ENCODE measurements around the gene TAAR5.
"Not testable (repeated sequence)": the region's sequence is repeated elsewhere in the genome, so short reads cannot be mapped to it uniquely, and the experiment has no call there.

TAAR5 gene, protein sequence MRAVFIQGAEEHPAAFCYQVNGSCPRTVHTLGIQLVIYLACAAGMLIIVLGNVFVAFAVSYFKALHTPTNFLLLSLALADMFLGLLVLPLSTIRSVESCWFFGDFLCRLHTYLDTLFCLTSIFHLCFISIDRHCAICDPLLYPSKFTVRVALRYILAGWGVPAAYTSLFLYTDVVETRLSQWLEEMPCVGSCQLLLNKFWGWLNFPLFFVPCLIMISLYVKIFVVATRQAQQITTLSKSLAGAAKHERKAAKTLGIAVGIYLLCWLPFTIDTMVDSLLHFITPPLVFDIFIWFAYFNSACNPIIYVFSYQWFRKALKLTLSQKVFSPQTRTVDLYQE

DNA sequence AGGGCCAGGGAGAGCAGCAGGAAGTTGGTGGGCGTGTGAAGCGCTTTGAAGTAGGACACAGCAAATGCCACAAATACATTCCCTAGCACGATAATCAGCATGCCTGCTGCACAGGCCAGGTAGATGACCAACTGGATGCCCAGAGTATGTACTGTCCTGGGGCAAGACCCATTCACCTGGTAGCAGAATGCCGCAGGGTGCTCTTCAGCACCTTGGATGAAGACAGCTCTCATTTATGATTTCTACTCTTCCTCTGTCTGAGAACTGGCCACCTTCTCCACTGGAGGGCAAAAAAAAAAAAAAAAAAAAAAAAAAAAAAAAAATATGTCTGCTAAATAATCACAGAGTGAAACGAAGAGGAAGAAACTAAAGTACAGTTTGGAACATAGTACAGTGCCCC lies at the start of gene TAAR5:
Gene TAAR5 (minus strand): TSS at position 288 of the 400 bp plus-strand sequence. CDS start 55 bp downstream, at position 233.
- DNase-seq, result no peak

DNA sequence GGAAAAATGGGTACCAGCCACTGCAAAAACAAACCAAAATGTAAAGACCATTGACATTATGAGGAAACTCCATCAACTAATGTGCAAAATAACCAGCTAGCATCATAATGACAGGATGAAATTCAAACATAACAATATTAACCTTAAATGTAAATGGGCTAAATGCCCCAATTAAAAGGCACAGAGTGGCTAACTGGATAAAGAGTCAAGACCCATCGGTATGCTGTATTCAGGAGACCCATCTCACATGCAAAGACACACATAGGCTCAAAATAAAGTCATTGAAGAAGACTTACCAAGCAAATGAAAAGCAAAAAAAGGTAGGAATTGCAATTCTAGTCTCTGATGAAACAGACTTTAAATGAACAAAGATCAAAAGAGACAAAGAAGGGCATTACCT lies 47.6 kb upstream of the TAAR5 start:
- not testable (repeated sequence) for DNase-seq

- DNase-seq, result not testable (repeated sequence)
Measured at GRCh38 chr6:132635906-132636305, 46.4 kb upstream of the TAAR5 start.

GRCh38 chr6:132635288-132635687 lies 45.7 kb upstream of the TAAR5 start:
- not testable (repeated sequence) for DNase-seq

DNA sequence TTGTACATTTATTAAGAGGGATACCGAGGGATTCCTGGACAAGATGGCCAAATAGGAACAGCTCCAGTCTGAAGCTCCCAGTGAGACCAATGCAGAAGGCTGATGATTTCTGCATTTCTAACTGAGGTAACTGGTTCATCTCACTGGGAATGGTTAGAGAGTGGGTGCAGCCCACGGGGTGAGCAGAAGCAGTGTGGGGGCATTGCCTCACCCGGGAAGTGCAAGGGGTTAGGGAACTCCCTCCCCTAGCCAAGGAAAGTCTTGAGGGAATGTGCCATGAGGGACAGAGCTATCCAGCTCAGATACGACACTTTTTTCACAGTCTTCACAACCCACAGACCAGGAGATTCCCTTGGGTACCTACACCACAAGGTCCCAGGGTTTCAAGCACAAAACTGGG lies 45.3 kb upstream of the TAAR5 start:
- DNase-seq, result no peak

- DNase-seq, result no peak
Measured at GRCh38 chr6:132633362-132633761, 43.8 kb upstream of the TAAR5 start.

- no peak for DNase-seq
Measured at GRCh38 chr6:132624175-132624574, 34.6 kb upstream of the TAAR5 start, which contains the start of gene TAAR2. Gene TAAR2, minus strand, starts transcription at chr6:132624275. Its CDS starts 0 bp downstream, at chr6:132624275.

GRCh38 chr6:132623106-132623845 lies 33.7 kb upstream of the TAAR5 start:
- no peak for DNase-seq

DNA sequence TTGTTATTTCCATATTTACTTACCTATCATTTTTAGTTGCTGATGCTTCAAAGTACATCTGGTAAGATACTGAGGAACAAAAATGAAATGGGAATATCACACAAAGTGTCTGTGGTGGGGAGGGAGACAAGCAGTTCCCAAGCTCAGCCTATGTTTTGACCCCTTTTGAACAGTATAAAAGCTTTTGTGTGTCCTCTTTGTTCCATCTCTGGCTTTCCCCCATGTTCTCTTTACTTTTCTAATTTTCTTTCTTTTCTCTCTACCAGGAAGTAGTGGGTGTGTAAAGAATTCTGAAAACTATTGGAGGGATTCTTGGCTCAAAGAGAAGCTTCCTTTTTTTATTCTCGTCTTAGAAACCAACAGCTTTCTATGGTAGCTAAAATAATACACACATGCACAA lies 27.1 kb upstream of the TAAR5 start:
- DNase-seq, result no peak

DNA sequence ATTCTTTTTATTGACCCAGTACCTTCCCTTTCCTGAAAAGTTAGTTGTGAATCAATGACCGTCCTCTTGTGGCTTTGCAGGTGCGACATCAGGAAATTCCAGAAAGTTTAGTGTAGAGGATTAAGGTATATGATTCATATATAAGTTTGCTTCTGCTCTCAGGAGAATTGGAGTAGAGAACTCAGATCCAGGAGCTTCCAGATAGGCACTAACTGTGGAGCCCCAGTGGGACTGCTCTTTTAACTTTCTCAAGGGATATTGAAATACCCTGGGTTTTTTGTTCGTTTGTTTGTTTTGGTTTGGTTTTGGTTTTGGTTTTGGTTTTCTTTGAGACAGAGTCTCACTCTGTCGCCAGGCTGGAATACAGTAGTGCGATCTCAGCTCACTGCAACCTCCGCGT lies 25.0 kb upstream of the TAAR5 start:
- DNase-seq, result no peak

GRCh38 chr6:132612449-132613108 lies 23.0 kb upstream of the TAAR5 start:
- no peak for DNase-seq

GRCh38 chr6:132611616-132612015 lies 22.1 kb upstream of the TAAR5 start:
- DNase-seq, result no peak

- DNase-seq, result no peak
Measured at GRCh38 chr6:132607544-132608233, 18.1 kb upstream of the TAAR5 start.

DNA sequence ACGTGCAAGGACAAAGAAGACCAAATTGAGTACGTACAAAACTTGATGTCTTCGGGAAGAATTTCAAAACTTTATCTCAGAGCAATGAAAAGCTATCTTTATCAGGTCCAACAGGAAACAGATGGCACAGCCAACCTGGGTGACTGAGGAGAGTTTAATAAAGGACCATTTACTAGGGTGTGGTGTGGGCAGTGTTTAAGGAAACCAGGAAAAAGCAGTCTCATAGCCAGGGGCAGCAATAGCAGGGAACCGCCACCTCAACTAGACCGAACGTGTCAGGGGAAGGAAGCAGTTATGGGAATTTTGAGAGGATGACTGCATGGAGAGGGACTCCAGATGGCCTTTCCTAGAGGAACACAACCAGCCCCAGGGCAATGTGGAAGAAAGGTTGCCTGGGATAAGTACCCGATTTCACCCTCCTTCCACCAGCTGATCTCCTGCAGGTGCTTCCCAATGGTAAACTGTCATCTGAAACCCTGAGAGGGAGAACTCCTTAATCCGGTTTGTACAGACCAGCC lies 15.2 kb upstream of the TAAR5 start:
- no peak for DNase-seq

GRCh38 chr6:132600900-132601299 lies 11.4 kb upstream of the TAAR5 start:
- DNase-seq, result not testable (repeated sequence)

DNA sequence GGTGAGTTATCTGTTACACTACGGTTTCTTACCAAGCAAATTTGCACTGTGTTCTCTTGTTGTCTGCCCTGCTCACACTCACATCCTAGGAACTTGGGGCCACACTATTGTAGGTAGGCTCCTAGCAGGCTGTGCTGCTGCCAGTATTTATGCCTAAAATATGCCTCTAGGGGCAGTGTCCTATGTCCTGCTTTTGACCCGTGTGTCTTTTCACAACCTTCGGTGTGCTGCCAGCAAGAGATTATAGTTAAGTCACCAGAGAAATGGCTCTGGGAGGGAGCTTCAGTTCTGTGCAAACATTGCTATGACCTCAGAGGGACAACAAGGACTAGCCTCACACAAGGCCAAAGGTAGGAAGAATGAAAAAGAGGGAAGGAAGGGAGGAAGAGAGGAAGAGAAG lies 8.9 kb upstream of the TAAR5 start:
- DNase-seq, result no peak

- no peak for DNase-seq
Measured at GRCh38 chr6:132596201-132596600, 6.7 kb upstream of the TAAR5 start.

- no peak for DNase-seq
Measured at GRCh38 chr6:132592855-132593254, 3.3 kb upstream of the TAAR5 start.

DNA sequence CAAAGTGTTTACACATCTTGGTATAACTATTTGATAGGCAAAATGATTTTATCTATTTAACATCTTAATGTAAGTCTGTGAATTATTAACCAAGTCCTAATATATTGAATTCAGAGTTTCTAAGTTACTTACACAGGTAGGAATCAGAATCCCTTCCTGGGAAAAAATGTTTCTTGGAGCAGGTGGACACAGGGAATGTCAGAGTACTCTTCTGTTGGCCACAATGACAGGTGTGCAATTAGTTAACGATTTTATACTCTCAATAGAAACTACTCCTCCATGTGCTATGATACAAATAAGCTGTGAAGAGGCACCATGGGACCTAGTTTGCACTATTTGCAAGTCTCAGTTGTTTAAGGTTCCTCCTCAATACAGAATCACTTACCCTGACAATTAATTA lies 821 bp upstream of the TAAR5 start:
- no peak for DNase-seq

- no peak for DNase-seq
Measured at GRCh38 chr6:132587424-132587823, 2.1 kb downstream of the TAAR5 start.

GRCh38 chr6:132584698-132585097 lies 4.8 kb downstream of the TAAR5 start:
- no peak for DNase-seq

DNA sequence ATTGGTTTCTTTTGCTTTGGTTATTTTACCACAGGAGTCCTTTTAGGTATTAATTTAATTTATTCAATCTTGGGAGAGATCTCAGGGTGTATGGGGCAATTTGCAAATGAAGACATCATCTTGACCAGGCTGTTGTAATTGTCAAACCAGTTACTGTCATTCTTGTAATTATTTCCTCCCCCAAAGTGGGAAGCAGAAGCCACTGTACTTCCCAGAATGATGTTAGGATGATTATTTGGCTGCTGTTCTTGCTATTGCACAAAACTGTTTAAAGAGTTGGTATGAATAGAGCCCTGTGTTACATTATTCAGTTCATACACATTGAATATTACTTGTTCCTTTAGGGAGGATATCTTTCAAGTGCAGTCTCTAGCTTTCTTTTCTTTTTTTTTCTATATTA lies 17.8 kb downstream of the TAAR5 start:
- no peak for DNase-seq

- DNase-seq, result no peak
Measured at GRCh38 chr6:132570221-132570777, 19.2 kb downstream of the TAAR5 start, which contains the start of gene TAAR6. Gene TAAR6, plus strand, starts transcription at chr6:132570322. Its CDS starts 0 bp downstream, at chr6:132570322.

Measured in amniotic stem cell (primary cell).